NCI-H2196 (cell line): ENCODE measurements around the gene KLF9.

ENCODE experiments used
- DNase-seq: peaks from one replicate; lab custom pipeline; 2025; ENCODE audit not compliant: unreplicated experiment; lab: John Stamatoyannopoulos, UW

The KLF9 gene

DNA sequence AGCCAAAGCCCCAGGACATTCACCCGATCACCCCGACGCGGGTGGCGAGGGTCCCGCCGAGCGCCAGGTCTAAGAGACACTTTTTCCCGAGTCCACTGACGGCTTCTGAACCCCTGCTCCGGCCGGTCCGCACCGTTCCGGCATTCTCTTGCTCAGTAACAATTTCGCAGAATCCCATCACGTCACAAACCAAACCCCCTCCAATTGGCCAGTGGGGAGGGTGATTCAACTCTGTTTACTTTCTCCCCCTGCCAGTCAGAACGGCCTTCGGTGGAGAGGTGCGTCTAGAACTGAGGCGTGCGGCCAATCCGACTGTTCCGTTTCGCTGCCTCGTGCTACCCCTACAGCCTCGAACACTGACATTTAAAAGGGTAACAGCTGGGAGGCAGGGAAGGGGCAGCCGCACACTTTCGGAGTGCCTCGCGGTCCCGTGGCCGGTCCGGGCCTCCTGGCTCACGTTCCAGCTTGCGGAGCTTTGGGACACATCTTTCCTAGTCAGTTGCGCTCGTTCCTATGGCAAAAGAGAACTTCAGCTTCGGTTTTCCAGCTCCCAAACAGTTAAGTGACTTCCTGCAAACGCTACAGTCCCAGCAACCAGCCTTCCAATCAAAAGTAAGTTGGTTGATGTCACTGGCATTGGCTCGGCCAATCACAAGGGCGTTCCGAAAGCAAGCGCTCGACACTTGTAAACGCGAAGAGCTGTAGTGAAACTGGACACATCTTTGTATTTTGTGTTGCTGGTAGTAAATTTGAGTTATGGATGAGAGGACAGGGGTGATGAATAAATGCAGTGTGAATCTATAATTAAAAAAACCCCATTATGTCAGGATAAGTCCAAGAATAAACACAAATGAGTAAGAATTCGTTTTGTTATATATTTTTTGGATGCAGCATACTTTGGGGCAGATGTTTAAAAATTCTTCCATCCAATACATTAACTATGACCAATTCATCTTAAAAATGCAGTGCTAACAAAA, at the start of gene KLF9:
TSS of gene KLF9 (minus strand) at position 859 of the 977 bp plus-strand sequence. CDS start 1,294 bp downstream, outside the sequence.
- DNase-seq: peak; percentile 85

DNA sequence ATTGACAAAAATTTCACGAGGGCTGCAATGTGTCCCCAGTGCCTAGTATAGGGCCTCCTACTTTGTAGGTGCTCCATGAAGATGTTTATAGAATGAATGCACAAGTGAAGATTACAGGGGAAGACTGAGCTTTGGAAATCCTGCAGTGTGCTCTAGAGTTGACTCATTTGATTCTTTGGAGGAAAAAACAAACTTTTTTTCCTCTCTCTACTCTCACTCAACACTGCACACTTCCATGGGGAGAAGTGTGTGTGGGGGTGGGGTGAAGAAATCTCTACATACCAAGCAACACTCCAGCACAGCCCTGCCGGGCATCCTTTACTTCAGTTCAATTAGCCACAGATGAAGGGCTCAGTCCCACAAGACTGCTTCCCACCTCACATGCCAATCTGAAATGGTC, 49.4 kb upstream of the KLF9 start:
- no peak for DNase-seq

DNA sequence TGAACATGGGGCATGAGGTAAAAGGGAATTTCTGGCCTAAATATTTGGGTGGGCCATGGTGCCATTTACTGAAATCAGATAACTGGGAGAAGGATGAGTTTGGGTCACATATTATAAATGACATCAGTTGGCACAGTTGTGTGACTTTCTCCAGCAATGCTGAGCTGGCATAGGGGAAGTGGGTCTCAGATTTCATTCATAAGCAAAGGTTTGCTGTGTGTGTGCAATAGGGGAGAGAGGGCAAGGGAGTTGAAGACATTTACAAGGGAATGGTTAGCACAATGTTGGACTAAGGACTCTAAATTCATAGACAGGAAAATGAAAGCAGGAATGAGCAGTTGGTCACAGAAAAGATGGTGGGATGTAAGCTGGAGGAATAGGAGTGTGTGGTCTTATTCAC, 47.8 kb upstream of the KLF9 start:
- no peak for DNase-seq

DNA sequence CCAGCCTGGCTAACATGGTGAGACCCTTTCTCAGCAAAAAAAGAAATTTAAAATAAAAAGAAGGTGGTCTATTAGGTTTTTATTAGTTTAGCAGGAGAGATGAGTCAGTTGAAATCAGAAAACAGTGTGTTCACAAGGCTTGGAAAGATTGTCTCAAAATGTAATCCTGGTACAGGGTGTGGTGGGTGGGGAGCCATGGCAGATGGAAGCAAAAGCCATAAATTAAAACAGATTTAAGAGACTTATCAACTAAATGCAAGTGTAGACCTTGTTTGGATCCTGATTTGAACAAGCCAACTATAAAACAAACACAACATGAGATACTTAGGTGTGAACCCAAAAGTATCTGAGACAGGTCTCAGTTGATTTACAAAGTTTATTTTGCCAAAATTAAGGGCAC, 42.8 kb upstream of the KLF9 start:
- DNase-seq: no peak

DNA sequence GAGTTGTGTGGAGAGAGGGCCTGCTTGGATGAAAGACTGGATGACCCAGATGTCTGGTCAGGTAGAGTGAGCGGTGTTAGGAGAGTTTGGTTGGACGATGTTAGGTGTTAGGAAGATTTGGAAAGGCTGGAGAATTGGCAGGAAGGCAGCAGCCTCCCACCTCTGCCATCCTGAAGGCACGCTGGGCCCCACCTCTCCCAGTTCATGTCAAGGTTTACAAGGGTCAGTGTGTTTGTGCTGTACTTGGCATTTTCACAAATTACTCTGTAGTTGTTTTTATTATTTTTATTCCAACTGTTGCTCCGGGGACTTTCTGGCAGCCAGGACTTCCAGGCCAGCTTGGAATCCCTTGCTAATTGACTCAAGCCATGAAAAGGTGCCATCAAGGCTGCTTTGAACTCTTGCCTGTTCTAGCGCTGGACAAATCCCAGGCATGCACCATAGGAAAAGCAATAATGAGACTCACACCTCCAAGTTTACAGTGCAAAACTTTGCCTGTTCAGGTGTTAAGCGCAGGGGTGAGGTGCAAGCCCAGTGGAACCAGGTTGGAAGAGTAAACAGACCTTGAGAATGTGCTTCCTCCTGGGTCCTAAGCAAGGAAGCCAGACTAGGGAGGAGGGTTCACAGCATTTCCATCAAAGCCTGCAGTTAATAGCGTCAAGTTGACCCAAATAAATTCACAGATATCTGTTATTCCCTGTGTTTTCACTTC, 41.7 kb upstream of the KLF9 start:
- no peak for DNase-seq

DNA sequence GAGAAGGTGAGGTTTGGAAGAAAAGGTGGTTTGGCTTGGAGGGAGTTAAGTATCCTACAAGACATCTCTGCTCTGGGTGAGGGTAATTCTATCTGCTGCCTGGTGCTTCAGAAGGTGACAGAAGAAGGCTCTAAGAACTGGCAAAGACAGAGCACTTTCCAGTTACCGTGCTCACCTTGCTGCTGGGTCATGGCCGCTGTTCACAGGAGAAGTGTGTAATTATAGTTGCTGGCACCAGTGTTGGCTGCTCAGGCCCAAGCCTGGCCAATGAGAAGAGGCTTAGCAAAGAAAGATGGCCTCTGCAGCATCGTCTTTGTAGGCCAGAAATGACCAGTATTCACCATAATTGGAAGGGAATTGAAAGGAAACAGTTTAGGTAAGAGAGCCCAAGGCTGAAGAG, 37.9 kb upstream of the KLF9 start:
- no peak for DNase-seq

DNA sequence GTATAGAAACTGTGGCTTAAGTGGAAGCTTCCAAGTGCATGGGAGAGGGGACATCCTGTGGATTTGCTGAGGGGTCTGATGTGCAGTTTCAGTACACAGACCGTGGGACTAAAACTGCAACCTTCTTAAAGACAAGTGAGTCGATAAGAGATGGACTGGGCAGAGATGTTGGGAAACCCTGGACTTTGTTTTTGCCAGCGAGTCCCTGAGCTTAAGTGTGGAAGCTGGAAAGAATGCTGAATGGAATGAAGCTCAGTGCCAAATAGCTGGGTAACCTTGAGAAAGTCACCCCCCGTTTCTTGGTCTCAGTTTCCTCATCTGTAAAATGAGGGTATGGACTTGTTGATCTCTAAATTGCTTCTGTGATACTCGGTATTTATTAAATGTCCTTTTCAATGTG, 37.3 kb upstream of the KLF9 start:
- no peak for DNase-seq

DNA sequence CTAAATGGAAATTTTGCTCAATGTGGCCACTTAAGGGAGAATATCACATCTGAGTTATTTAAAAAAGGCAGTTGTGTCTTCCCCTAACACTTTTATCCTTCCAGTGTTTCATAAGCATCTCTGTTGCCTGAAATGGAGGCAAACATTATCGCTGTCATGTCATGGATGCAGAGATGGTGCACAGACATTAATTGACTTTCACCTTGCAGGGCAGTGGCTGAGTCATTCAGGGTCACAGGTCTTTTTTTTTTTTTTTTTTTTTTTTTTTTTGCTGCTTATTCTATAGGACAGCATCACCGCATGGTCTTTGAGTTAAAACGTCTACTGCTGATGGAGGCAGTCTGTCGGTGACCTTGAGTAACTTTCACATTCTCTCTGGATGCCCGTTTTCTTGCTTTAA, 36.3 kb upstream of the KLF9 start:
- DNase-seq: no peak

DNA sequence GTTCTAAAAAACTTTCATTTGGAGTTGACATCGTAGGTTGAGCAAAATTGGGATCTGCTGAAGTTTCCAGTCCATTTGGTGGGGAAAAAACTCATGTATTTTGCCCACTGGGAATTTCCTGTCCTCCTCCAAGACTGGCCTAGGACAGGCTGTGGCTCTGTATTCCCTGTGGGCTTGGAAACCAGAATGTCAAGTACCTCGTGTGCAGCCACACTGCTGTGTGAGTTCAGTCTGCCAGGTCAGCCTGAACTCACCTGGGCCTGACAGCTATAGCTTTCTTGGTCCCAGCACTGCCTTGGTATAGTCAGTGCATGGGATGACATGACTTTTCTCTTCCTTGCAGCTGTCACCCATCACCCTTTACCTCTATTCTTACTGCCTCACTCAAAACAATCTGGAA, 35.0 kb upstream of the KLF9 start:
- no peak for DNase-seq

DNA sequence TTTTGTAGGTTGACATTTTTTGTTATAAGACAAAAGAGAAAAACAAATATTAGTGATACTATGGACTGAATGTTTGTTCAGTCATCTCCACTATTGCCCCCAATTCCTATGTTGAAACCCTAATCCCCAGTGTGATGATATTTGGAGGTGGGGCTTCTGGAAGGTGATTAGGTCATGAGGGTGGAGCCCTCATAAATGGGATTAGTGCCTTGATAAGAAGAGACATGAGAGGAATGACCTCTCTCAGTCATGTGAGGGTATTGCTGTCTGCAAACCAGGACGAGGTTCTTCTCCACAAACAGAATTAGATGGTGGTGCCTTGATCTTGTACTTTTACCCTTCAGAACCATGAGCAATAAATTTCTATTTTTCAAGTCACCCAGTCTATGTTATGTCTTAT, 34.5 kb upstream of the KLF9 start:
- no peak for DNase-seq

DNA sequence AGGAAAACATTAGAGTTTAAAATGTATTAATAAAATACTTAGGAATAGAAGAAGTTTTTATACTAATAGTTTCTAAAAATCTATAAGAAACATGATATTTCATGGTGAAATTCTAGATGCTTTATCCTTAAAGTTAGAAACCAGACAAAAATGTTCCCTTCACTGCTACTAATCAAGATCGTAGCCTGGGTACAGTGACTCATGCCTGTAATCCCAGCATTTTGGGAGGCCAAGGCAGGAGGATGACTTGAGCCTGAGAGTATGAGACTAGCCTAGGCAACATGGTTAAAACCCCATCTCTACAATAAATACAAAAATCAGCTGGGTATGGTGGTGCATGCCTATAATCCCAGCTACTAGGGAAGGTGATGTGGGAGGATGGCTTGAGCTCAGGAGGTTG, 30.4 kb upstream of the KLF9 start:
- DNase-seq: no peak

DNA sequence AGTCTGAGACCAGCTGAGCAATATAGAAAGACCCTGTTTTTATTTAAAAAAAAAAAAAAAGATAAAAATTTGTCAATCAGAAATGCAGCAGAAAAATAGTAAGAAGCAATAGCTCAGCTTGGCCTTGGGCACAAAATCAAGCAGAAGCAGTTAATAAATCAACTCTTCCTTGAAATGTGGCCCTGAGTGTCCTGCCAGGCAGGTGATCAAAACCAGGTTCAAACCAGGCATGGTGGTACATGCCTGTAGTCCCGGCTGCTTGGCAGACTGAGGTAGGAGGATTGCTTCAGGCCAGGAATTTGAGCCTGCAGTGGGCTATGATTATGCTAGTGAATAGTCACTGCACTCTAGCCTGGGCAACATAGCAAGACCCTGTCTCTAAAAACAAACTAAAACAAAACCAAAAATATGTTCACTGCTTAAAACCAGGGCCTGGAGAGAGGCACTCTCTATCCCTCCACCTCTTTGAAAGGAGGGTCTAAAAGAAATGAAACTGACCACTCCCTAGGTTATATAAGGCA, 27.9 kb upstream of the KLF9 start:
- no peak for DNase-seq

DNA sequence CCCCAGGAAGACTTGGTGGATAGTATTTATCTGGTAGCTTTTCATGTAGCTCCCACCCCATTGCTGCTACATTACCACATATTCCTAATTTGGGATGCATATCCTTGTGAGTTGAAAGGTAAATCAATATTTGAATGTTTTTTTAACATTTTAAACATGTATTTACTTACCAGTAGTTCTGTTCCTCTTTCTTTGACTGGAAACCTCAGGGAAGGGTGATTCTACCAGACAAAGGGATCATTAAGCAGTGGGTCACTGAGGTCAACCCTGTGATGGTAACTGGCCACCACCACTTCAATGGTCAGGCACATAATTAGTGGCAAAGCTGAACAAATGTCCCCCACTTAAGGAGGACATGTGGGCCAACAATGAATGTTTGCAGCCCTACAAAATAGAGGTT, 27.2 kb upstream of the KLF9 start:
- DNase-seq: no peak

DNA sequence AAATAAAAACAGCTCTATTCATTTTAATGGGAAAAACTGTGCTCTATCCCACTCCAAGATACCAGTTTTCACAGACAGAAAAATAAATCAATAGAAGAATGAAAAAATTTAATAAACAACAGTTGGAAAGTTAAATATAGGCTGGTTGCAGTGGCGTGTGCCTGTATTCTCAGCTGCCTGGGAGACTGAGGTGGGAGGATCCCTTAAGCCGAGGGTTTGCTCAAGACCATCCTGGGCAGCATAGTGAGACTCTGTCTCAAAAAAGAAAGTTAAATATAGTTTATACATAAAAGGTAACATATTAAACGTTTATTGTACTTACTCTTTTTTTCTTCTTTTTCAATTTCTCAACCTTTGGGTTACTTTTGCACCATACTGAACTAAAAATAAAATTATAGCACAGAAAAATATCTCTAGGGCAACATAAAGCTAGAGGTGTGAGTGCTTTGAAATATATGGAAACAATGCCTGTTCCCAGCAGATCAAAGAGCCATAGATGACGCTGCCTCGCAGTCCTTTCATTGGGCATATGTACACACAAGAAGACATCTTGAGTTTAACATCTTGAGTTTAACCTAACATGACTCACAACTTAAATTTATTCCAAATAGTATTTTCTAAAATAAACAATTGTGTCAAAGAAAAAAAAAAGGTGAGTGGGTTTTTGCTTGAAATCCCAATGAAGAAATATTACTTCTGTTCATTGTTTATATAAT, 25.7 kb upstream of the KLF9 start:
- no peak for DNase-seq

DNA sequence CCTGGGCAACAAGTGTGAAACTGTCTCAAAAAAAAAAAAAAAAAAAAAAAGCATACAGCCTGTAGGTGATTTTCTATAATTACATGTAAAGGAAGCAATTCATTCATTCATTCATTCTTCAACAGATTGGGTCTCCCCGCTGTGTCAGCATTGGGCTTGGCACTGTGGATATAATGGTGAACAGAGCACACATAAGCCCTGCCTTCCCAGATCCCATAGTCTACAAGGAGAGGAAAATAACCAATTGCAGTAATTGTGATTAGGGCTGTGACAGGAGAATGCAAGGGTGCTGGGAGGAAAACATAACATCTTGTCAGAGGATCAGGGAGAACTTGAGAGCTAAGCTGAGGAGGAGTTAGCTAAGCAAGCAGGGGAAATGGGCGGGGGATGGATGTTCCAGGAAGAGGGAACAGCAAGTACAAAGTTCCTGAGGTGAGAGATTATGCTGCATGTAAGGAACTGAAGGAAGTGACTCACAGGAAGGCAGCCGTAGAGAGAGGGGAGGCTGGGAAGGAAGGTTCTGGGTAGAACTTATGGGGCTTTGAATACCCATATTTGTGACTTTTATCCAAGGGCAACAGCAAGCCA, 24.0 kb upstream of the KLF9 start:
- no peak for DNase-seq

DNA sequence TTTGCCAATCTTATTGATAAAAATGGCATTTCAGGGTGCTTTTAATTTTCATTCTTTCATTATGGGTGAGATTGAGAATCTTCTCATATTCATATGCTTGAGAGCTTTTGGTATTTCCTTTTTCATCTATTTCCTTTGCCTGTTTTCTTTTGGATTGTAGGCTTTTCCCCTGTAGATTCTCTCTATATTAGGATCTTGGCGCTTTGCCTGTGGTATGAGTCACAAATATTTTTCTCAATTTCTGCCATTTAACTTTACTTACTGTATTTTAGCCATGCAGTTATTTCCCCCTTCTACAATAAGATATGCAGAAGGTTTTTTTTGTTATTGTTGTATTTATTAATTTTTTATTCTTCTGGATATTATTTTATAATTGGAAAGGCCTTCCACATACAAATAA, 21.5 kb upstream of the KLF9 start:
- DNase-seq: no peak

DNA sequence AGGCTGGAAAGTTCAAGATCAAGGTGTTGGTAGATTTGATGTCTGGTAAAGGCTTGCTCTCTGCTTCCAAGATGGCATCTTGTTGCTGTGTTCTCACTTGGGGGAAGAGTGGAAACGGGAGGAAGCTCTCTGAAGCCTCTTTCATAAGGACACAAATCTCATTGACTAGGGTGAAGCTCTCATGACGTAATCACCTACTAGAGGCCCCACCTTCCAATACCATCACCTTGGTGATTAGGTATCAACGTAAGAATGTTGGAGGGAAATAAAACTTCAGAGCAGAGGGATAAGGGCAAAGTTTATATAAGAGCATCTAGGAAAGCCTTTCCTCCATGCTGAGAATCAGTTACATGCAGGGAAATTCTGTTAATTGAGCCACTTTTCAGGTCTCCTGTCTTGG, 15.4 kb upstream of the KLF9 start:
- DNase-seq: no peak

DNA sequence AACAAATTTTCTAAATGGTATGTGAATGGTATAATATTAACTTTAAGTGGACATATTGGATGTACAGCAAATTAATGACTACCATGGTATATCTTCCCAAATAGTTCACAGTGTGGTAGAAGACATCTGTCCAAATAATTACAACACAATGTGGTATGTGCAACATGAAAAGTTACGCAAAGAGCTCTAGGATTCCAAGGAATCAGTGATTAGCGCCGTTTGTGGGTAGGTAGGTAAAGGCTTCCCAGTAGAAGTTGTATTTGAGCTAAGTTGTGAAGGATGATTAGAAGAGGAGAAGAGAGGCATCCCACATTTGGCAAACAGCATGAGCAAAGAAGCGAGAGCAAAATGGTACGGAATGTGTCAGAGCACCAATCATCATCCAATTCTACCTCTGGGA, 14.3 kb upstream of the KLF9 start:
- DNase-seq: no peak

DNA sequence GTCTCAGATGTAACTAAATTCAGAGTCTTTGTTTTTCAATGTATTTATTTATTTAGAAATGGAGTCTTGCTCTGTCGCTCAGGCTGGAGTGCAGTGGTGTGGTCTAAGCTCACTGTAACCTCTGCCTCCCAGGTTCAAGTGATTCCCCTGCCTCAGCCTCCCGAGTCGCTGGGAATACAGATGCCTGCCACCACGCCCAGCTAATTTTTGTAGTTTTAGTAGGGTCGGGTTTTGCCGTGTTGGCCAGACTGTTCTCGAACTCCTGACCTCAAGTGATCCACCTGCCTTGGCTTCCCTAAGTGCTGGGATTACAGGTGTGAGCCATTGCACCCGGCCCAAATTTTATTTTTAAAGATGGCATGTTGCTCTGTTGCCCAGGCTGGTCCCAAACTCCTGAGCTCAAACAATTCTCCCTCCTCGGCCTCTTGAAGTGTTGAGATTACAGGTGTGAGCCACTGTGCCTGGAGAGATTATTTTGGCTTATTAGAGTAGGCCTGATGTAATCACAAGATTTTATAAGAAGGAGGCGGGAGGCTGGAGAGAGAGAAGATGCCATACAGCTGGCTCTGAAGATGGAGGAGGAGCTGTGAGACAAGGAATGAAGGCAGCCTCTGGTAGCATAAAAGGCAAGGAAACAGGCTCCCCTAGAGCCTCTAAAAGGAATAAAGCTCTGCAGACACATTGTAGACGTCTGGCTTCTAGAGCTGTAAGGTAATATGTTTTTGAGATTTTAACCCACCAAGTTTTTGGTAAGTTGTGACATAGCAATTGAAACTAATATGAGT, 12.9 kb upstream of the KLF9 start:
- DNase-seq: no peak

DNA sequence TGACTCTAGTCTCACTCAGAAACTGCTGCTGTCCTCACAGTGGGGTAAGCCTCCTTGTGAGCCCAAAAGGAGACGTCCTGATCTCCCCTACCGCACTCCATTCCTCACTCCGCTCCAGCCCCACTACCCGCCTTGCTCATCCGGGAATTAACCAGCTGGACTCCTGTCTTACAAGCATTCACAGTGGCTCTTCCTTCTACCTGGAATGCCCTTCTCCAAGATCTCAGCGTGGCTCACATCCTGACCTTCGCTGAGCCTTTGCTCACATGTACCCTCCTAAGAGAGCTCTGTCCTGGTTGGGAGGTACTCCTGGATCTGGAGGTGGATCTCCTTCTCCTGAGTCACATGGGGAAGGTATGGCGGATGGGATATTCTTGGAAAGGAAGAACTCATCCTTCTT, 10.7 kb upstream of the KLF9 start:
- DNase-seq: no peak
